Measurements from ENCODE around the gene HDAC9. TPM values are rescaled to one million over a fixed set of nuclear protein-coding genes. Genes with fewer than 3 reads are reported as not detected.

HDAC9 gene
- total RNA-seq, 2 donors from 2014 or later, result 16.0 to 22.4 TPM

DNA sequence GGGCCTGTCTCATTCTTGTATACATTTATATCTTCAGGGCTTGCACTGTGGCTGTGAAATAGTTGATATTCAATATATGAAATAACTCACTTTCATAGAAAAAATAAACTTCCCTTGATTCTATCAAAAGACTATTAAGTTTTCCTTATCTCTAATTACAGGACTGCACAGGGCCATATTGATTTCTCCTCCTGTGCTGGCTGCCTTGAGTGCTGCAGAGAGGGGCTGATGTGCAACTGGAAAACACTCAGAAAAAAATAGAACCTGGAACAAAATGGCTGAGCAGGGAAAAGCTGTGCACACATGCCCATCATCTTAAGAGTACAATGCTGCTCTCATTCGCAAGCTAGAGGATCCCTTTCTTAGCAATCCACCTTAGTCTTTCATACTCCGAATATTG, 5.9 kb upstream of the HDAC9 start:
- ATAC-seq (no peak), DNase-seq (no peak)
- intact Hi-C loops (cut with DNase I), result loop anchor here in 1 of 2 donors (10.0 kb wide), 1 partner anchor 135 kb away; no protein-coding TSS in a partner anchor

DNA sequence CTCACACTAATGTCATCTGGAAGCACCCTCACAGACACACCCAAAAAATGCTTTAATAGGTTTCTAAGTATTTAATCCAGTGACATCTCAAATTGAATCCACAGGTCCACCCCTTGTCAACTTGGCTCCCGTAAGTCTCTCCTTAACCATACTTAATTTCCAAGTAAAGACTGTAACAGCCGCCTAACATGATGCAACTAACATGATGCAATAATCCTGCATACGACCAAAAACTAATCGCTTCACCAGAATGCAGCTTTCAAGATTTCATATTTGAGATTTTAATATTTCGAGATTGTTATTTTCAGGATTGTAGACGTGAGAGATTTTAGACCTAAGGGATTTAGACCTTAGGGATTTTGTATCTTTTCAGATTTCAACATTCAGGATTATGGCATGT, 3.7 kb upstream of the HDAC9 start:
- DNase-seq (no peak), ATAC-seq (no peak)
- intact Hi-C loops (cut with DNase I), result loop anchor here in 1 of 2 donors (10.0 kb wide), 1 partner anchor 137 kb away; no protein-coding TSS in a partner anchor

DNA sequence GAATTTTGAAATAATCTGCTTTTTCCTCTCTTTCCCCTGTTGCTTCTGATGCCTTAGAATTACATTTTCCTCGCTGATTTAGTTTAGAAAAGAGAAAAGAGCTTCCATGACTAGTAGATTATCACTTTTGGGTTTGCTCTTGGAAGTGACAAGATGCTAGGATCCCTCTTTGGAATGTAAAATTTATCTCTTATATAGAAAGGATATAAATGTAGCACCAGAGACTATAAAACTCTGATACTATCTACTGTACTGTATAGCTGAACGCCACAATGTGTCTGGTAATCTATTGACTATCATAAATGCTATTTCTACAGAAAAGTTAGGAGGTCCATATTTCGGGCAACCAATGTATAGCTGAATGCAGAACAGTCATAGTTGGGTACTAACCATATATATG, 1.1 kb upstream of the HDAC9 start:
- DNase-seq, result no peak
- ATAC-seq, result no peak
- intact Hi-C loops (cut with DNase I), result loop anchor here in 1 of 2 donors (10.0 kb wide), 1 partner anchor 140 kb away; no protein-coding TSS in a partner anchor

DNA sequence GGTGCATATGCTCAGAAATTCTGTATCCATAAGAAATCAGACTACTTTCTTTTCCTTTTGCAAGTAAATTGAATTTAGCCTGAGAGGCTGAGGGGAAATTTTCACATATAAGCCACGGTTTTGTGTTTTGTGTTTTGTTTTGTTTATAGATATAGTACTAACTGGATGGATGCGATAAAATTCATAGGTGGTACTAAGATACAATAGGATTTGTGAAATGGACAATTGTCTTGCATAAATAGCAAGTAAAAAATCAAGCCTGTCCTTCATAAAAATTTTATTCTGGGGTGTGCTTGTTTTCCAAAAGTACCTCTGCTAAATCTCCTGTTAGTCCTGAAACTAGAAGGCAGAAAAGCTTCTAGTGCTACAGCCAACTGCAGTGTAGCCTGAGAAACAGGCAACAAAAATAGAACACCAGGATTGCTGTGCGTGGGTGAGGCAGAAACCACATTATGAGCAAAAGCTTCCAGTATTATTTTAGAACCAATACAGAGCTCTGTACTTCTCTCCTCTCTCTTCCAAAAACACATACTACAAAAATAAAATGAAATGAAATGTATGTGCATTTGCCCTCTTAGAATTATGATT, 634 bp upstream of the HDAC9 start:
- intact Hi-C loops (cut with DNase I), result loop anchor here in 1 of 2 donors (10.0 kb wide), 1 partner anchor 140 kb away; no protein-coding TSS in a partner anchor
- ATAC-seq, result peak; percentile 36 to 72
- DNase-seq, result no peak

- no peak for ATAC-seq
- DNase-seq, result no peak
- intact Hi-C loops (cut with DNase I), result loop anchor here in 1 of 2 donors (10.0 kb wide), 1 partner anchor 142 kb away; no protein-coding TSS in a partner anchor
These were observed 772 bp downstream of the HDAC9 start for GRCh38 chr7:18496341-18496700.

GRCh38 chr7:18497082-18497481, 1.5 kb downstream of the HDAC9 start:
- DNase-seq, result no peak
- intact Hi-C loops (cut with DNase I), result loop anchor here in 1 of 2 donors (10.0 kb wide), 1 partner anchor 142 kb away; no protein-coding TSS in a partner anchor

DNA sequence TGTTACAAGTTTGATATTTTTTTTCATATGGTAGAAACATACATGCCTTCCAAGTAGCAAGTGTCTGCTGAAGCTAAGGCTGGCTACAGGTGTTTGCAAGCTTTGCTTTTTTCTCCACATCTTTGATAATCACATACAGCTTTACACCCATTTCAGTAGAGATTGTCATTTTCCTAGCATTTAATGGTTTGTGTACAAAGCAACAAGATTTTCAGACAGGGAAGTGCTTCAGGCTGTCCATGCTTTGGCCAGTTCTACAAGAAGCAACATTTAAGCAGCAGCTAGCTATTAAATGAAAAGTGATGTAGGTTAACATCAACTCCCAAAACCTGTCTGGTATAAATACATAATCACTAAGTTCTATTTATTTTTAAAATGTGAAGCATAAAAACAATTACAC, 2.3 kb downstream of the HDAC9 start:
- intact Hi-C loops (cut with DNase I), result loop anchor here in 1 of 2 donors (10.0 kb wide), 1 partner anchor 143 kb away; no protein-coding TSS in a partner anchor
- no peak for ATAC-seq
- DNase-seq, result no peak

More at GRCh38 chr7:18497082-18497481, 1.5 kb downstream of the HDAC9 start:
- no peak for ATAC-seq

GRCh38 chr7:18498341-18498740, 2.8 kb downstream of the HDAC9 start:
- DNase-seq, result no peak
- intact Hi-C loops (cut with DNase I), result loop anchor here in 1 of 2 donors (10.0 kb wide), 1 partner anchor 144 kb away; no protein-coding TSS in a partner anchor
- no peak for ATAC-seq

DNA sequence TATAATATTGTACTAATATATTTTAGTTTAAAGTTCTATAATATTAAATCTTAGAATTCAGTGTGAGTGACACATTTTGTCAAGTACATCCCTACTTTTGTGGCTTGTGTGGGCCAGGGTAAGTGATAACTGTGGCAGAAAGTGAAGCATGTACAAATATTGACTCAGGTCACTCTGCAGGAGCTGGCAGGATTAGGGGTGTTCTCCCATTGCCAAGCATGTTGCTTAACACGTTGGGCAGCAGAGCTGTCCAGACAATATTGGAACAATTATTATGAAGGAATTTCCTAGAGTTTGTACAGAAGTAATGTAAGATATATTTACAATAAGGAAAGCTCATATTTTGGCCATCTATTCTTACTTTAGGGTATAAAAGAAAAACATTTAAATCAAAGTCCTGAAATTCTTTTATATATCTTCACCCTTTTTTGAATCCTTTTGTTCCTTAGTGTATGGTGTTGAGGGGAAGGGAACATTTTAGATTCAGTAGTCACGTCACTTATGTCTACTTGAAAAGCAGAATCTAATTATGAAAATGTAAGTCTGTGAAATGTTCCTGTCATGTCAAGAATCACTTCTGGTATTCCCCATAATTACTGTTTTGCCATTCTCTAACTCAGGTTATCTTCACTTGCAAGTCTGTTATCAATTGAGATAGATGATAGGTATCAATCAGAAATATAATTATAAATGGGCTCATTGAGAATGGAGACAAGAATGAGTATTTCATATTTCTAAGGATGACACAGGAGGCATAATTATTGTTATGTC, 4.0 kb downstream of the HDAC9 start:
- intact Hi-C loops (cut with DNase I), result loop anchor here in 1 of 2 donors (10.0 kb wide), 1 partner anchor 145 kb away; no protein-coding TSS in a partner anchor
- ATAC-seq (peak; percentile 39 to 53), DNase-seq (peak; percentile 32)

DNA sequence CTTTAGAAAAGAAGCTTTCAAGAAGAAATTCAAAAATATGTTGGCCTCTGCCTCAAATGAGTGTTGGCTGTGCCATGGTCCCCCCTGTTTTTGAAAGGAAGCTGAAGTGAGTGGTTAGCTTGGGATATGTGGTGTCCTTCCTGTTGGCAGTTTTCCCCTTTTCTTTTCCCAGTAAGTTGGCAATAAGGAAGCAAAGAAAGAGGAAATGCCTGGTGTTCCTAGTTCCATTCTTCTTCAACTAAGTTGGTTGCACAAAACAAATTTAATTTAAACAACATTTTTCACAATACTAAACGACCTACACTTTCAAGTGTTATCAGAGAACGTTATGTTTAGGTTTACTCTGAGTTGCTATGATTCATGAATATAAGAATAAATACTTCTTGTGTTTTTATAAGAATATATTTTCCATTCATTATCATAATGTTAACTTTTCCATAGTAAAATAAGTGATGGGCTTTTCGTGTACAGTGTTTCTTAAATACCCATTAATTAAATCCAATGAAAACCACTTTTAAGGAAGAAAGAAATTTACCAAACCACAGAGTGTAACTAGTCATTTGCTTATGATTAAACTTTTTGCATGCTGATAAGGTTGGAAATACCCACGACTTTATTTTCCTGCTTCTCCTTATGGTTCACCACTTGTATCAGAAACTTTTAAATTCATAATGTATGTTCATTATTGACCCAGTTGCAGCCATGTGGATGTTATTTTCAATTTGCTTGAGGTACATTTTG, 7.7 kb downstream of the HDAC9 start:
- no peak for DNase-seq
- ATAC-seq, result no peak
- intact Hi-C loops (cut with DNase I), result no loop called here

DNA sequence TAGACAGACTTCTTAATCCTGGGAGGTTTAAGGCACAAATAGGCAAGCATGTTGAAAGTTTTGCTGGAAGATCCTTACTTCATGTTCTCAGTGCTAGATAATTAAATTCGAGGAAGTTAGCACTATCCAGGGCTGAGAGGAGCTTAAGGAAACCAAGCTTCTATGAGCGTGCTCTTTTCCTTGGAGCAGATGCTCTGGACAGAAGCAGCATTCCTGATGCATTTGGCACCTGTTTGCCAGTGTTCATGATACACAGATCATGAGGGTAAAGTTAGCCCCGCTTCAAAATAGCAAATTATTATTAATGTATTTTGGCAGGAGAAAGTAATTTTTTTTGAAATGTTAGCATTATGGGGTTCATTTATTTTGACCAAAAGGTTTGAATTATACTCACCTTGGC, 9.4 kb downstream of the HDAC9 start:
- intact Hi-C loops (cut with DNase I), result no loop called here
- no peak for ATAC-seq
- no peak for DNase-seq

DNA sequence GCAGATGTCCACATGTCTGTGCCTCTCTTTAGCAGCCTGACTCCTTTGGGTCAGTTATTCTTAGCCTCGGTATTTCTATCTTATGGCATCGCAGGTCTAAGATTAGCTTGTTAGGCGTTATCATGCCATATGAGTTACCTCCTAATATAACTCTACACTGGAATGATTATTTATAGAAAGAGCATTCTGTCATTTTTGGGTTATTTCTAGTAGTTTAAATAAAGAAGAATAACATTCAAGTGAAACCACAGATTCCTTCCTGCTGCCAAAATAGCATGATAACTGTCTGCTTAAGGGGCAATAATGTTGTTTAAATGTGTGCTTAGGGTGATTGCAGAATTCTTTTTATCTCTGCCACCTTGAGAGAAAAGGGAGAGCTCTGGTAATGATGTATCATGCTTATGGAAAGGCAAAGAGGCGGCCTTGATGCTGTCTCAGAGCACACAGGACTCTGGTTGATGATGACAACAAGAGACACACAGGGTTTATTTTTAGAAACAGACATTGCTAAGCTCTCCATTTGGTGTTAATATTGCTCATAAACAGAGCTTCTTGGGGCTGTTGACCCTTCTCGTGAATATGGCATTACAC, 10.4 kb downstream of the HDAC9 start:
- ATAC-seq (peak in 1 of 2 donors; percentile 64), DNase-seq (no peak)
- intact Hi-C loops (cut with DNase I), result no loop called here

DNA sequence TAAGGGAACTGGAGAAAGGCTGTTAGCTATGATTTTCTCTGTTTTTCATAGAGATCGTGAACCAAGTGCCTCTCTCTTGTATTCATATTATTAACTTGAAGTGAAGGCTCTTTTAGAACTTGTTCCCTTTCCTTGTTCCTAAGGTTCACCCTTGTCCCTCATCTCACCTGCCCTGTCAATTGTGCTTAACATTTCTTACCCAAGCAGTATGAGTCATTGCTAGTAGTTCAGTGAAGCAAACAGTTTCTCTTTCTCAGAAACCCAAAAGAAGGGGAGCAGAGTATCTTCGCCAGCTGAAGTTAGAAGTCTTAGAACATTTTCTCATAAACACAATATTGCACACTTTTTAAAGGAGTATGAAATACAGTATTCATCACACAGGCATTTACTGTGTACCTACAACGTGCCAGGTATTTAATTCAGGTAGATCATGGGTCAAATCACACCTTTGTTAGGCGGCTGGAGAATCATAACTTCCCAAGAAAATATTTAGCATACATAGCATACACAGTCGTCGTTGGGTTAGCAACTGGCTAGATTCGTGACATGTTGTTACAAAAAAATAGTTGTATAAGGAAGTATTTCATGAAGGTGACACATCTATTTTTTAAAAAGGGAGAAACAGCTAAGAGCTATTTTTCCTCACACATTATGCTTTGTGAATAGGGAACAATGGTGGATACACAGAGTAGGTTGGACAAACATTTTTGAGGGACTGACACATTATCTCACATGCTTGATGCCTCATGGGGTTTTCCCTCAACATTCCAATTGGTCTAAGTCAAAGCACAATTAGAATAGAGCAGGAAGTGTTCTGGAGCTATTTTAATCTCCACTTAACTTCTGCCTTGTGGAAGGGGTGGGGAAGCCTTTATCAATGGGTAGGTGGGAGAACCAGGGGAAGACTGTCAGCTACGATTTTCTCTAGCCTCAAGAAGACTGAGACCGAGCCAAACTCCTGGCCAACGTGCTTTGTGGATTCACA, 13.2 kb downstream of the HDAC9 start:
- DNase-seq (no peak), ATAC-seq (peak; percentile 89 to 92)
- intact Hi-C loops (cut with DNase I), result no loop called here

- DNase-seq (no peak), ATAC-seq (no peak)
- intact Hi-C loops (cut with DNase I), result no loop called here
These were observed 13.9 kb downstream of the HDAC9 start for GRCh38 chr7:18509481-18509880.

DNA sequence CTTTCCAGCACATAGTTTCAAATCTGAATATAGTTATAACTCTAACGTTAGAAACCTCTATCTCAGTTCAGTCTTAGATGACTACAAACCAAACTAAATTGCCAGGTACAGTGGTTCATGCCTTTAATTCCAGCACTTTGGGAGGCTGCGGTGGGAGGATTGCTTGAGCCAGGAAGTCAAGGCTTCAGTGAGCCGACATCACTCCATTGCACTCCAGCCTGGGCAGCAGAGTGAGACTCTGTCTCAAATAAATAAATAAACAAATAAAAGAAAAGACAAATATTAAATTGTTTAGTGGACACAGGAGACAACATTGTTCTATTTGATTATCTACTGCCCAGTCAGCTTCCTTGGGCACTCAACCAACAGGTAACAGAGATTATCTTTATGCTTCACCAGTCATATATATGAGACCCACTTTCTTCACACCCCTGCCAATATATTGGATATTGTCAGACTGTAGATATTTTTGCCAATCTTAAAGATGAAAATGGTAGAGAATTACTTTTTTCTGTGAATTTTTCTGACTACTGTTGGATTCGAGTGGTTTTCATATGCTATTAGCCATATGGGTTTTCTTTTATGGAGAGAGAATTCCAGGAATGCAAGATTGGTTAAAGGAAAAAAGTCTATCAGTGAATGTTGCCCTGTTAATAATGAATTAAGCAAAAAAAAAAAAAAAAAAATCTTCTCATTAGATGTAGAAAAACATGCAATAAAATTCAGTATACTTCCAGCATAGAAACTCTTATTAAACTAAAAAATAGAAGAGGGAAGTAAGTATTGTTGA, 16.0 kb downstream of the HDAC9 start:
- DNase-seq (no peak), ATAC-seq (no peak)
- intact Hi-C loops (cut with DNase I), result no loop called here

GRCh38 chr7:18513343-18513742, 17.8 kb downstream of the HDAC9 start:
- intact Hi-C loops (cut with DNase I), result no loop called here
- no peak for ATAC-seq

GRCh38 chr7:18515067-18515466, 19.5 kb downstream of the HDAC9 start:
- DNase-seq (no peak), ATAC-seq (no peak)
- intact Hi-C loops (cut with DNase I), result no loop called here

More at GRCh38 chr7:18513343-18513742, 17.8 kb downstream of the HDAC9 start:
- no peak for DNase-seq

Measured in left cardiac atrium (tissue), 4 donors.